ENCODE results near the gene QRFP. TPM values are rescaled to one million over a fixed set of nuclear protein-coding genes. Genes with fewer than 3 reads are reported as not detected.

QRFP gene
- polyA plus RNA-seq, 2 of the 4 experiments (the other 2 are of a cell fraction), result not detected

DNA sequence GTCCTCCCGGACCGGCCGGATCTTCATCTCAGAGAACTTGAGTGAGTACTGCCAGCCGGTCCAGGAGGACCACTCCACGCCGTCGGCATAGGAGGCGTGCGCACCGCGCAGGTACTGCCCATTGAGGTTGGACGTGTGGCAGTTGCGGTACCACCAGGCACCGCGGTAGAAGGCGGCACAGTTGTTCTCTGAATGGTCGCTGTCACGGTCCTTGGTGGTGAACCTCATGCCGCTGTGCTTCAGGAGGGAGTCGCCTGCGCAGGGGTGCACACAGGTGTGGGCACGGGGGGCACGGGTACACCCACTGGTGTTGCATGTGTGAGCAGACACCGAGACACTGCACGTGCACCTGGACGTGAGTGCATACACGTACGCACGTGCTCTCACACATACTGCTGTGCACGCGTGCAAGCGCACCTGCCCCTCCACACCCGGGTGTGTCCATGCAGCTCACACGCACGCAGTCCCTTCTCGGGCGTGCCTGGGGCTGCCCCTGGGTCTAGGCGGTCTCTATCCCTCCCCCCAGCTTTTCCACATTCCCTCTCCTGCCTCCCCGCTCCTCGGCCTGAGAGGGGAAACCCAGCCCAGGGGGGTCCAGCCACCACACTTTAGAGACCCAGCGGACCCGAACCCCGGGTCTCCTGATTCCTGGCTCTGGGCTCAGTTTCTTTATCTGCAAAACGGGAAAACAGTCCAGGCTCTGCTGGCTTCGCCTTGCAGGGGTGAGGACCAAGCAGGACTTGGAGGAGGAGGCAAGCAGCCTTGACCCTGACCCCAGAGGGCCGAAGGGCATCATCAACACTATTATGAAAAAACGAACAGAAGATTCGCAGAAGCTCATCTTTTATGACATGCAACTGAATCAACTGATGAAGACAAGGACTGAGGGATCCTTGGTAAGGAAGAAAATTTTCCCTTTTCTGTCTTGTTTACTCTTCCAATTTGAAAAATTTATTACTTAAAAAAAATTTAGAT, 7.7 kb upstream of the QRFP start:
- no peaks in the 10 kb centered on the region for H3K9me3 ChIP-seq
- ChIA-PET POLR2A (no interaction called here), CTCF (interaction anchor here (0.6 to 1.6 kb wide), 11 partner anchors 8 to 191 kb away, joined by 3 to 6 read pairs (median 3); partner anchors contain the start of gene QRFP)
- ATAC-seq (no peak), FAIRE-seq (no peak), DNase-seq (ENCODE audit: low read depth in 1 of 2, low spot score in 1 of 2) (no peak)
- 82% methylated on average over 46 of the region's 48 CpGs for WGBS (ENCODE audit: missing lambda C conversion rate)
- no peak overlapping the region for H3K4me3 ChIP-seq
- no peaks in the 10 kb centered on the region for H3K4me1 ChIP-seq
- H3K4me2 ChIP-seq, result no peak overlapping the region
- TF ChIP-seq, protein P1, sequence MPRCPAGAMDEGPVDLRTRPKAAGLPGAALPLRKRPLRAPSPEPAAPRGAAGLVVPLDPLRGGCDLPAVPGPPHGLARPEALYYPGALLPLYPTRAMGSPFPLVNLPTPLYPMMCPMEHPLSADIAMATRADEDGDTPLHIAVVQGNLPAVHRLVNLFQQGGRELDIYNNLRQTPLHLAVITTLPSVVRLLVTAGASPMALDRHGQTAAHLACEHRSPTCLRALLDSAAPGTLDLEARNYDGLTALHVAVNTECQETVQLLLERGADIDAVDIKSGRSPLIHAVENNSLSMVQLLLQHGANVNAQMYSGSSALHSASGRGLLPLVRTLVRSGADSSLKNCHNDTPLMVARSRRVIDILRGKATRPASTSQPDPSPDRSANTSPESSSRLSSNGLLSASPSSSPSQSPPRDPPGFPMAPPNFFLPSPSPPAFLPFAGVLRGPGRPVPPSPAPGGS (IDR thresholded peaks at IDR 0.05), result no peak
- TF ChIP-seq, protein P2, sequence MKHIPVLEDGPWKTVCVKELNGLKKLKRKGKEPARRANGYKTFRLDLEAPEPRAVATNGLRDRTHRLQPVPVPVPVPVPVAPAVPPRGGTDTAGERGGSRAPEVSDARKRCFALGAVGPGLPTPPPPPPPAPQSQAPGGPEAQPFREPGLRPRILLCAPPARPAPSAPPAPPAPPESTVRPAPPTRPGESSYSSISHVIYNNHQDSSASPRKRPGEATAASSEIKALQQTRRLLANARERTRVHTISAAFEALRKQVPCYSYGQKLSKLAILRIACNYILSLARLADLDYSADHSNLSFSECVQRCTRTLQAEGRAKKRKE (CRISPR knock-in tag; IDR thresholded peaks at IDR 0.05; ENCODE audit: low read depth), result no peak
- no peak for TF ChIP-seq KDM5A (IDR thresholded peaks at IDR 0.05)
- H3K27ac ChIP-seq, result no peak overlapping the region

DNA sequence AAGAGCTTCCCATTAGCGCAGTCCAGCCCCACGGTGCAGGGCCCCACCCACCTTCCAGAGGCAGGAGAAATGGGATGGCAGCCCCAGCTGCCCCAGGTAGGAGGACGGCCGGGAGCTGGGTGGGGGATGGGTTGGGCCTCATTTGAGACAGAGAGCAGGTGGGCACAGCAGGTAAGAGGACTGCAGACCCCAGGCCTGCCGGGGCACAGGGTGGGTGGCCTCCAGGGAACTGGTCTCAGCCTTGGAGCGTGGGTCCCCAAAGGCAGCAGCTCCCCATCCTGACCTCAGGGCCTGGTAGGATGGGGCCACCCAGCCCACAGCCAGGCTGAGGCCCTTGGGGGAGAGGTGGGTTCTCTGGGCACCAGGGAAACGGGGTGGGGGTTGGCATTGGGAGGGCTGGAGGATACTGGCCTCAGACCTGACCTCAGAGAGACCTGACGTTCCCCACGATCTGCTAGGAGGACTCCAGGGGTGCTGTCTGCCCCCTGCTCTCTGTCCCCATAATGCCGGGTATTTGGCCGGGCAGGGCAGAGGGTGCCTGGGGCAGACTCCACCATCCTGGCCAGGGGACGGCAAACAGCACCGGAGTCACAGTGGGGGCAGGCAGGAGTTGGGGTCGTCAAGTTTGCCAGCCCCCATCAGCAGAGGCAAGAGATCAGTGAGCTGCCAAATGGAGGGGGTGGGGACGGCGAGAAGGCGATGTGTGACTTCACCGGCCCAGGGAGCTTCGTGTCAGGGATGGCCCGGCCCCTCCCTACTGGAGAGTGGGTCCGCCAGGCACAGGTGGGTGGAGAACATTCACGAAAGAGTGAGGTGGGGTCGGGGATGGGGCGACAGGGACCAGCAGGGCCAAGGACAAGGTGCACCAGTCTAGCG, 6.8 kb upstream of the QRFP start:
- 70% methylated on average over 16 of the region's 25 CpGs for WGBS (ENCODE audit: missing lambda C conversion rate)
- H3K4me1 ChIP-seq, result no peaks in the 10 kb centered on the region
- H3K27ac ChIP-seq, result no peak overlapping the region
- no peak for FAIRE-seq
- TF ChIP-seq NR3C1 (IDR thresholded peaks at IDR 0.05) (no peak), ZNF302 (CRISPR knock-in tag; IDR thresholded peaks at IDR 0.05) (no peak), GATA3 (IDR thresholded peaks at IDR 0.05; ENCODE audit: borderline replicate concordance) (no peak), HOXB5 (CRISPR knock-in tag; IDR thresholded peaks at IDR 0.05) (no peak), PHF8 (IDR thresholded peaks at IDR 0.05; ENCODE audit: borderline replicate concordance, low read depth) (no peak)
- no peak overlapping the region for H3K4me2 ChIP-seq
- DNase-seq (ENCODE audit: low read depth in 1 of 2, low spot score in 1 of 2), result no peak
- no peak for ATAC-seq
- ChIA-PET CTCF (interaction anchor here (0.6 to 1.6 kb wide), 4 partner anchors 12 to 143 kb away, joined by 3 to 4 read pairs (median 3); no protein-coding TSS in a partner anchor), POLR2A (no interaction called here)
- no peak overlapping the region for H3K4me3 ChIP-seq
- H3K9me3 ChIP-seq, result no peaks in the 10 kb centered on the region

DNA sequence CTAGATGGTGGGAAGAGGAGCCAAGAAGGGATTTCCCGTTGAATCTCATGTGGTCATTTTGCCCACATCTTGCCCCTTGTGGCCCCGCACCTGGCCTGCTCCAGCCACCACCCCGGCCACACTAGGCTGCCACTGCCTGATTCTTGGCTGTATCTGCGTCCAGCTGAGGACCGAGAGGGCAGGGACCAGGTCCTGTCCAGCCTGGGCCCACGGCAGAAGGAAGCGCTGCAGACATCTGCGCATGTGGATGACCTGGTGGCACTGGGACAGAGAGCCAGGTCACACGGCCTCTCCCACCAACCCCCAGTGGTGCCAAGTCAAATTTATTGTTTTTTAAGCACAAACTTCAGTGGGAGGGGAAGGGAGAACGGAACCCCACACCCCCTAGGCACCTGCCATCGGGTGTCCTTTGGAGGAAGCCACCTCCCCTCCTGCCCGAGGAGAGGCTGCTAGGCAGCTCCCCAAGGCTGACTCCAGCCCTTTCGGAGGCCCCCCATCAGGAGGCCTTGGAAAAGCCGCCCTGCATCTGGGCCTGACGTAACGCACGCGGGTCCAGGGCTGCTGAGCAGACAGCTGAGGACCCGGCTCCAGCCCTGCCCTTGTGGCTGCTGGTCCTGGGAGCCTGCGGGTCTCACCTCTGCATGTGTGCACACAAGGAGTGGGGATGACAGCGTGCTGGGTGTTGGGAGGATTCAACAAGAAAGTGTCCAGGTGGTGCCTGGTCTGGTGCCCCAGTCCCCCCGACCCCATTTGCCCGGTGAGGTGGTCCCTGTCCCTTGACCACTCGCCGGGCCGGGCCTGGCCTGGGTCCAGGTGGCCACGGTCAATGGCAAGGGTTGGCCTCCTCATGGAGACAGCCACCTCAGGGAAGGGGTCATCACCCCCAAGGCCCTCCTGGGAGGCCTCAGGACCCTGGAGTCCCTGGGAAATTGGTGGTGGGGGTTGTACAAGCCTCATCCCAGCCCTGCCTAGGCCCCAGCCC, 5.9 kb upstream of the QRFP start:
- POLR2A ChIA-PET, result no interaction called here
- DNase-seq (ENCODE audit: low read depth in 1 of 2, low spot score in 1 of 2) (no peak), ATAC-seq (no peak), FAIRE-seq (no peak)
- H3K4me1 ChIP-seq, result no peaks in the 10 kb centered on the region
- H3K9me3 ChIP-seq, result no peaks in the 10 kb centered on the region
- CTCF ChIA-PET, result interaction anchor here (0.6 to 4.1 kb wide), 6 partner anchors 9 to 144 kb away, joined by 3 to 22 read pairs (median 4); no protein-coding TSS in a partner anchor
- H3K4me3 ChIP-seq, result no peak overlapping the region
- 61% methylated on average over 12 of the region's 27 CpGs for WGBS (ENCODE audit: missing lambda C conversion rate)
- H3K27ac ChIP-seq, result no peak overlapping the region
- no peak overlapping the region for H3K4me2 ChIP-seq
- TF ChIP-seq HOXA7 (CRISPR knock-in tag; IDR thresholded peaks at IDR 0.05) (no peak), TP53 (CRISPR knock-in tag; IDR thresholded peaks at IDR 0.05) (no peak), PHF8 (IDR thresholded peaks at IDR 0.05; ENCODE audit: borderline replicate concordance, low read depth) (no peak), JUN (IDR thresholded peaks at IDR 0.05) (no peak), NPAS2 (CRISPR knock-in tag; IDR thresholded peaks at IDR 0.05; ENCODE audit: borderline replicate concordance) (no peak), CEBPB (IDR thresholded peaks at IDR 0.05) (no peak), ZC3H11A (IDR thresholded peaks at IDR 0.05) (no peak)
- TF ChIP-seq, protein P3, sequence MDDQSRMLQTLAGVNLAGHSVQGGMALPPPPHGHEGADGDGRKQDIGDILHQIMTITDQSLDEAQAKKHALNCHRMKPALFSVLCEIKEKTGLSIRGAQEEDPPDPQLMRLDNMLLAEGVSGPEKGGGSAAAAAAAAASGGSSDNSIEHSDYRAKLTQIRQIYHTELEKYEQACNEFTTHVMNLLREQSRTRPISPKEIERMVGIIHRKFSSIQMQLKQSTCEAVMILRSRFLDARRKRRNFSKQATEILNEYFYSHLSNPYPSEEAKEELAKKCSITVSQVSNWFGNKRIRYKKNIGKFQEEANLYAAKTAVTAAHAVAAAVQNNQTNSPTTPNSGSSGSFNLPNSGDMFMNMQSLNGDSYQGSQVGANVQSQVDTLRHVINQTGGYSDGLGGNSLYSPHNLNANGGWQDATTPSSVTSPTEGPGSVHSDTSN (IDR thresholded peaks at IDR 0.05), result no peak
- TF ChIP-seq, protein P4, sequence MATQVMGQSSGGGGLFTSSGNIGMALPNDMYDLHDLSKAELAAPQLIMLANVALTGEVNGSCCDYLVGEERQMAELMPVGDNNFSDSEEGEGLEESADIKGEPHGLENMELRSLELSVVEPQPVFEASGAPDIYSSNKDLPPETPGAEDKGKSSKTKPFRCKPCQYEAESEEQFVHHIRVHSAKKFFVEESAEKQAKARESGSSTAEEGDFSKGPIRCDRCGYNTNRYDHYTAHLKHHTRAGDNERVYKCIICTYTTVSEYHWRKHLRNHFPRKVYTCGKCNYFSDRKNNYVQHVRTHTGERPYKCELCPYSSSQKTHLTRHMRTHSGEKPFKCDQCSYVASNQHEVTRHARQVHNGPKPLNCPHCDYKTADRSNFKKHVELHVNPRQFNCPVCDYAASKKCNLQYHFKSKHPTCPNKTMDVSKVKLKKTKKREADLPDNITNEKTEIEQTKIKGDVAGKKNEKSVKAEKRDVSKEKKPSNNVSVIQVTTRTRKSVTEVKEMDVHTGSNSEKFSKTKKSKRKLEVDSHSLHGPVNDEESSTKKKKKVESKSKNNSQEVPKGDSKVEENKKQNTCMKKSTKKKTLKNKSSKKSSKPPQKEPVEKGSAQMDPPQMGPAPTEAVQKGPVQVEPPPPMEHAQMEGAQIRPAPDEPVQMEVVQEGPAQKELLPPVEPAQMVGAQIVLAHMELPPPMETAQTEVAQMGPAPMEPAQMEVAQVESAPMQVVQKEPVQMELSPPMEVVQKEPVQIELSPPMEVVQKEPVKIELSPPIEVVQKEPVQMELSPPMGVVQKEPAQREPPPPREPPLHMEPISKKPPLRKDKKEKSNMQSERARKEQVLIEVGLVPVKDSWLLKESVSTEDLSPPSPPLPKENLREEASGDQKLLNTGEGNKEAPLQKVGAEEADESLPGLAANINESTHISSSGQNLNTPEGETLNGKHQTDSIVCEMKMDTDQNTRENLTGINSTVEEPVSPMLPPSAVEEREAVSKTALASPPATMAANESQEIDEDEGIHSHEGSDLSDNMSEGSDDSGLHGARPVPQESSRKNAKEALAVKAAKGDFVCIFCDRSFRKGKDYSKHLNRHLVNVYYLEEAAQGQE (IDR thresholded peaks at IDR 0.05), result no peak

Measured in A549 (cell line).